Suprapubic skin (tissue), 4 donors: ENCODE data around the gene PDZD7. TPM values are rescaled to one million over a fixed set of nuclear protein-coding genes. Genes with fewer than 3 reads are reported as not detected.

ENCODE experiments used
- DNase-seq, 2 donors: peaks; one replicate each; pipeline ENCODE4 v3.0.0-alpha.2; 2019; ENCODE audit warnings: low spot score in 2 of 2
- H3K27ac ChIP-seq: fragments of 200-600 bp; sonication (generic); one replicate; pipeline ENCODE4 v1.5.1; 2019
- H3K27me3 ChIP-seq: fragments of 200-600 bp; sonication (generic); one replicate; pipeline ENCODE4 v1.5.1; 2019
- H3K36me3 ChIP-seq: fragments of 200-600 bp; sonication (generic); one replicate; pipeline ENCODE4 v1.5.1; 2019
- H3K4me1 ChIP-seq: fragments of 200-600 bp; sonication (generic); one replicate; pipeline ENCODE4 v1.5.1; 2019
- H3K4me3 ChIP-seq: fragments of 200-600 bp; sonication (generic); one replicate; pipeline ENCODE4 v1.5.1; 2019; ENCODE audit warnings: mild to moderate bottlenecking
- H3K9me3 ChIP-seq: fragments of 200-600 bp; sonication (generic); one replicate; pipeline ENCODE4 v1.5.1; 2019
- CTCF ChIP-seq, 2 donors: fragments of 200-600 bp in 1 of 2; fragments of 450-650 bp in 1 of 2; sonication (generic) in 1 of 2; IDR thresholded peaks; one replicate each; pipeline ENCODE4 v1.5.1; 2016 to 2019; ENCODE audit warnings: antibody characterized with exemption in 2 of 2, mild to moderate bottlenecking in 1 of 2, moderate library complexity in 1 of 2
- EP300 ChIP-seq: sonication (generic); formaldehyde crosslinking; IDR thresholded peaks from one replicate; pipeline ENCODE4 v1.6.1; 2017; ENCODE audit warnings: antibody characterized with exemption
- POLR2A ChIP-seq, 2 donors: fragments of 450-650 bp; IDR thresholded peaks; one replicate each; pipeline ENCODE4 v1.6.1; 2017; ENCODE audit warnings: antibody characterized with exemption in 2 of 2, mild to moderate bottlenecking in 2 of 2, moderate library complexity in 2 of 2
- POLR2AphosphoS5 ChIP-seq, 3 donors: sonication (generic); formaldehyde crosslinking; IDR thresholded peaks; one replicate each; pipeline ENCODE4 v1.6.1; 2017; ENCODE audit warnings: antibody characterized with exemption in 3 of 3
- WGBS: methylation state at CpG from one replicate; pipeline ENCODE4 v1.1.5; 2018; 5-methylcytosine and 5-hydroxymethylcytosine counted together
- total RNA-seq, 4 donors: library from RNA; depleted of rRNA; stranded (reverse); fragments of >200 nt; gene quantifications; one replicate each; pipeline ENCODE4 v1.1.0, GENCODE V29; 2016

The PDZD7 gene
- total RNA-seq, 4 donors from 2014 or later, result 1.2 to 6.0 (median 1.8) TPM

- no peak for TF ChIP-seq CTCF (IDR thresholded peaks at IDR 0.05)
- H3K4me3 ChIP-seq, result no peak overlapping the region
- H3K36me3 ChIP-seq, result no peaks in the 10 kb centered on the region
- H3K27me3 ChIP-seq, result peaks cover 15% of the 10 kb centered on the region
- no peaks in the 10 kb centered on the region for H3K9me3 ChIP-seq
- H3K27ac ChIP-seq, result no peak overlapping the region
- H3K4me1 ChIP-seq, result peaks cover 66% of the 10 kb centered on the region
- no peak for DNase-seq
- 62% methylated on average over 15 of the region's 15 CpGs for WGBS
These were observed 32.9 kb upstream of the PDZD7 start for GRCh38 chr10:101063548-101064414.

- Histone ChIP-seq H3K4me3 (peak overlapping the region; percentile 66), H3K27ac (no peak overlapping the region), H3K9me3 (no peaks in the 10 kb centered on the region), H3K36me3 (no peaks in the 10 kb centered on the region), H3K4me1 (peaks cover 66% of the 10 kb centered on the region), H3K27me3 (peaks cover 15% of the 10 kb centered on the region)
- DNase-seq, result no peak
- 44% methylated on average over 12 of the region's 19 CpGs for WGBS
- no peak for TF ChIP-seq CTCF (IDR thresholded peaks at IDR 0.05)
- TF ChIP-seq POLR2AphosphoS5 (IDR thresholded peaks at IDR 0.05), result no peak
- TF ChIP-seq POLR2A (IDR thresholded peaks at IDR 0.05), result no peak
- no peak for TF ChIP-seq EP300
These were observed 32.2 kb upstream of the PDZD7 start for GRCh38 chr10:101063050-101063525.

- Histone ChIP-seq H3K4me3 (peak overlapping the region; percentile 66), H3K27ac (peak overlapping the region; percentile 89), H3K4me1 (peaks cover 63% of the 10 kb centered on the region), H3K36me3 (no peaks in the 10 kb centered on the region), H3K27me3 (peaks cover 15% of the 10 kb centered on the region), H3K9me3 (no peaks in the 10 kb centered on the region)
- WGBS, result 17% methylated on average over 14 of the region's 63 CpGs
- TF ChIP-seq POLR2AphosphoS5 (IDR thresholded peaks at IDR 0.05) (no peak), POLR2A (IDR thresholded peaks at IDR 0.05) (no peak), EP300 (no peak), CTCF (IDR thresholded peaks at IDR 0.05) (peak; percentile 5 to 57)
- DNase-seq, result peak in 1 of 2 donors; percentile 76
These were observed 31.5 kb upstream of the PDZD7 start for GRCh38 chr10:101062232-101063049.

- peaks cover 56% of the 10 kb centered on the region for H3K4me1 ChIP-seq
- no peaks in the 10 kb centered on the region for H3K36me3 ChIP-seq
- DNase-seq, result no peak
- 40% methylated on average over 29 of the region's 31 CpGs for WGBS
- H3K9me3 ChIP-seq, result no peaks in the 10 kb centered on the region
- H3K27me3 ChIP-seq, result peaks cover 15% of the 10 kb centered on the region
- H3K4me3 ChIP-seq, result peak within 1 kb of the TSS; percentile 66
- peak within 1 kb of the TSS; percentile 89 for H3K27ac ChIP-seq
- TF ChIP-seq POLR2A (IDR thresholded peaks at IDR 0.05) (no peak), POLR2AphosphoS5 (IDR thresholded peaks at IDR 0.05) (no peak), CTCF (IDR thresholded peaks at IDR 0.05) (no peak), EP300 (no peak)
These were observed 30.8 kb upstream of the PDZD7 start, which contains the start of gene KAZALD1 for GRCh38 chr10:101061624-101062231. TSS of gene KAZALD1 (plus strand) at chr10:101061989. CDS start at chr10:101062593, 604 bp downstream.
